Keratinocyte (primary cell): ENCODE data around the gene CYP26A1.

ENCODE experiments used
- EZH2 ChIP-seq: IDR thresholded peaks from one replicate; pipeline ENCODE4 v1.6.1; 2012; ENCODE audit warnings: inconsistent platforms, mild to moderate bottlenecking, low read length, moderate library complexity
- TF ChIP-seq, protein P1 (sequence below), 3 experiments: IDR thresholded peaks in 1 of 3; conservative IDR thresholded peaks in 1 of 3; optimal IDR thresholded peaks in 1 of 3; 2 replicates in 2 of 3; 3 replicates in 1 of 3; pipeline versions ENCODE3 to v1.5.1; 2011; ENCODE audit warnings: low read length in 3 of 3, mild to moderate bottlenecking in 3 of 3, moderate library complexity in 2 of 3, control low read depth in 1 of 3, inconsistent platforms in 1 of 3; ENCODE audit not compliant: insufficient read depth in 2 of 3; ENCODE audit errors: extremely low read depth in 1 of 3

DNA sequence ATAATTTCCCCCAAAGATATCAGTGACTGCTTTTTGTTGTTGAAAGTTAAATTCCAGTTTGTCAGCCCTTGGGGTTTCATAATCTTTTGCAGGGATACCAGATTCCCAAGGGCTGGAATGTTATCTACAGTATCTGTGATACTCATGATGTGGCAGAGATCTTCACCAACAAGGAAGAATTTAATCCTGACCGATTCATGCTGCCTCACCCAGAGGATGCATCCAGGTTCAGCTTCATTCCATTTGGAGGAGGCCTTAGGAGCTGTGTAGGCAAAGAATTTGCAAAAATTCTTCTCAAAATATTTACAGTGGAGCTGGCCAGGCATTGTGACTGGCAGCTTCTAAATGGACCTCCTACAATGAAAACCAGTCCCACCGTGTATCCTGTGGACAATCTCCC is 3.2 kb downstream of the CYP26A1 start:
- no peak for TF ChIP-seq EZH2
- TF ChIP-seq, protein P1, sequence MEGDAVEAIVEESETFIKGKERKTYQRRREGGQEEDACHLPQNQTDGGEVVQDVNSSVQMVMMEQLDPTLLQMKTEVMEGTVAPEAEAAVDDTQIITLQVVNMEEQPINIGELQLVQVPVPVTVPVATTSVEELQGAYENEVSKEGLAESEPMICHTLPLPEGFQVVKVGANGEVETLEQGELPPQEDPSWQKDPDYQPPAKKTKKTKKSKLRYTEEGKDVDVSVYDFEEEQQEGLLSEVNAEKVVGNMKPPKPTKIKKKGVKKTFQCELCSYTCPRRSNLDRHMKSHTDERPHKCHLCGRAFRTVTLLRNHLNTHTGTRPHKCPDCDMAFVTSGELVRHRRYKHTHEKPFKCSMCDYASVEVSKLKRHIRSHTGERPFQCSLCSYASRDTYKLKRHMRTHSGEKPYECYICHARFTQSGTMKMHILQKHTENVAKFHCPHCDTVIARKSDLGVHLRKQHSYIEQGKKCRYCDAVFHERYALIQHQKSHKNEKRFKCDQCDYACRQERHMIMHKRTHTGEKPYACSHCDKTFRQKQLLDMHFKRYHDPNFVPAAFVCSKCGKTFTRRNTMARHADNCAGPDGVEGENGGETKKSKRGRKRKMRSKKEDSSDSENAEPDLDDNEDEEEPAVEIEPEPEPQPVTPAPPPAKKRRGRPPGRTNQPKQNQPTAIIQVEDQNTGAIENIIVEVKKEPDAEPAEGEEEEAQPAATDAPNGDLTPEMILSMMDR (optimal IDR thresholded peaks at IDR 0.05 in 1 of 3, IDR thresholded peaks at IDR 0.05 in 1 of 3, conservative IDR thresholded peaks at IDR 0.05 in 1 of 3; ENCODE audit: extremely low read depth in 1 of 3, insufficient read depth in 2 of 3, low read length in 3 of 3) = no peak
